A204.1 (cell line): ENCODE data around the gene CALY.
"Not testable (repeated sequence)": the region's sequence is repeated elsewhere in the genome, so short reads cannot be mapped to it uniquely, and the experiment has no call there.

Source experiments
- FAIRE-seq: peaks from 2 replicates; lab custom pipeline; 2012; peaks lifted over from hg19 to GRCh38; lab: Jason Lieb, UNC

The CALY gene

DNA sequence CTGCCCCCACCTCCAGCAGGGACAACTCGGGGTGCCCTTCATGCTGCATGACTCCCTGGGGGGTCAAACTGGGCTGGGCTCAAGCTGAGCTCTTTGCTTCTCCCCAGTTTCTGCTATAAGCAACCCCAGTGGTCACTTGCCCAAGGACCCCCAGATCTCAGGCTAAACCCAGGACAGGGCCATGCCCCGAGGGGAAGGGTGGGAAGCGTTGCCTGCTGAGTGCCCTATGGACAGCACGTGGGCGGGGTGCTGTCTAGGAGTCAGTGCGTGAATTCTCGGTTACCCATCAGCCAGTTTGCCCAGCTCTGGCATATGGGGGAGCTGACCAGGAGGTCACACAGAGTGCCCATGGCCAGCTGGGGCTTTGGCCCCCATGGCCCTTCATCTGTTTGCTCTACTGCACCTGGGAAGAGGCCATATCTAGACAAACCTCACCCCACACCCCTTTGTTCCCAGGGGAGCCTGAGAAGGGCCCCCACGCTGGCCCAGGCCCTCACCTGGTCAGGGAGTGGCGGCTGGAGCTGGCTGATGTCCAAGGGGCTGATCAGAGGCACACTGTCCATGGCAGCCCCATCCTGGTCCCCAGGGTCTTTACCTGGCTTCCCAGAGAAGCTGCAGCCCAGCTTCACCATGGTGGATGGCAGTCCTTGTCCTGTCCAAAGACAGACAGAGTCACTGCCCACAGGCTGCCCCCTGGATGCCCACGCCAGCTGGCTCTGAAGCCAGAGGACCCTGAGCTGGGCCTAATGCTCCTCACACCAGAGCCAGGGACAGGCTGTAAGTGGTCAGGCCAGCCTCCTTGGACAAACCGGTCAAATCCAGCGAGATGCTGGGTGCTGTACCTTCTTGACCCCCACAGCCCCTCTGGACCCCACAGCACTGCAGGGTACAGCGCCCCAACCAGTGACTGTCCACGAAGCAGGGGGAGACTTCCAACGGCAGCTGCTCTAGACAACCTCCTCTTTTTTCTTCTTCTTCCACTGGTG lies 8.0 kb downstream of the CALY start:
- FAIRE-seq = no peak

- FAIRE-seq = no peak
These were observed 8.9 kb downstream of the CALY start for GRCh38 chr10:133327651-133328357.

- no peak for FAIRE-seq
These were observed 9.7 kb downstream of the CALY start for GRCh38 chr10:133326745-133327650.

DNA sequence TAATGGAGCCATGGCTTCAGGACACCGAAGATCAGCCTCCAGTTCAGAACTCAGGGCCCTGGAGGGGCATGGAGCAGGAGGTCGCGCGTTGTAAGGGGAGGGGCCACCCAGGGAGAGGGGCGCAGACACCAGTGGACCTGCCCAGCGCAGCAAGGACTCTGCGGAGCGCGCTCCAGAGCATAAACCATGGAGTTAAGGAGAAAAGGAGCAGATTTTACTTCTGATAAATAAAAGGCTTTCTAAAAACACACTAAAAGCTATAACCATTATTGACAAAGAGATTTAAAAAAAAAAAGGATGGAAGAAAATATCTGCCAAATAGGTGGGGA lies 10.5 kb downstream of the CALY start:
- no peak for FAIRE-seq

DNA sequence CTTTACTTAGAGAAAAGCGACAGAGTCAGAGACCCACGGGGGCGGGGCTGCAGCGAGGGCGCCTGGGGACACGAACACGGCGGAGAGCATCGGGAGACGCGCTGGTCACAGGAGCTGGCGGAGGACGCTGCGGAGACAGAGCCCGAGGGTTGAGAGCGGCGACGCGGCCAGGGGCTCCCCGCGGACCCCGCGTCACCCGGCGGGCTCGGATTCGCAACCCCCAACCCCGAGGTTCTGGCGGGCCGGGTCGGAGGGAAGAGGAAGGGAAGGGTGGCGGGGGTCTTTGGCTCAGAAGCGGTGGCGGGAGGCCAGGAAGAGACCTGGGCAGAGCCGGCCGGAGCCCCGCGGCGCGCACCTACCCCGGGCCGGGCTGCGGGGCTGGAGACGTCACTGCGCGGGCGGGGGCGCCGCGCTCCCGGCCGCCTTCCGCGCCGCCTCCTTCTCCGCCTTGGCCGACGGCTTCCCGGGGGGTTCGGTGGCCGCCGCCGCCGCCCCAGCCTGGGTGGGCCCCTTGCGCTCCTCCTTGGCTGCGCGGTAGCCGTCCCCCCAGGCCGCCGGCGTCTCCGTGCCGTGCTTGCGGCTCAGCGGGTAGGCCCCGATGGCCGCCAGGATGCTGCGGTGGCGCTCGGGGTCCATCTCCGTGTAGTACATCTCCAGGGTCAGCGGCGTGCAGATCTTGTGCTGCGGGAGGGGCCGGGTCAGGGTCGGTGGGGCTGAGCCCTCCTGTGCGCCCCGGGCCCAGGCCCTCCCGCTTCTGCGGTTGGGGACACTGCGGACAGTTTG lies 11.1 kb downstream of the CALY start:
- FAIRE-seq = no peak

DNA sequence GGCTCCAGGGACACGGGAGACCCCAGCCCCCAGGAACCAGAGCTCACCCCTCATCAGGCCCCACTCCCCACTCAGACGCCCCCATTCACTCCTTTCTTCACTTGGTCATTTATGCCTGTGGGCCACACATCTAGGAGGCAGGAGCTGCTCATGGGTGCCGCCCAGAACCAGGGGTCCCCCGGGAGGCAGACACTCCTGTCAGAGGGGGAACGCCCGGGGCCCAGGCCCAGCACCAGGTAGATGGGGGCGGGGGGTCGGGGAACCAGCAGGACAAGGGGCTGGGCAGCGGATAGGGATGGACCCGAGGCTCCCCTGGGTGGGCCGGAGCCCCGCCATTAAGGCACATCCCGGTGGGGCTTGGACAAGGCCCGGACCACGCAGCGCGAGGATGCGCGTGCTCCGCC lies 11.8 kb downstream of the CALY start:
- FAIRE-seq = no peak

GRCh38 chr10:133324198-133324792 lies 12.4 kb downstream of the CALY start:
- FAIRE-seq = no peak

GRCh38 chr10:133322064-133322709 lies 14.5 kb downstream of the CALY start:
- FAIRE-seq = not testable (repeated sequence)

DNA sequence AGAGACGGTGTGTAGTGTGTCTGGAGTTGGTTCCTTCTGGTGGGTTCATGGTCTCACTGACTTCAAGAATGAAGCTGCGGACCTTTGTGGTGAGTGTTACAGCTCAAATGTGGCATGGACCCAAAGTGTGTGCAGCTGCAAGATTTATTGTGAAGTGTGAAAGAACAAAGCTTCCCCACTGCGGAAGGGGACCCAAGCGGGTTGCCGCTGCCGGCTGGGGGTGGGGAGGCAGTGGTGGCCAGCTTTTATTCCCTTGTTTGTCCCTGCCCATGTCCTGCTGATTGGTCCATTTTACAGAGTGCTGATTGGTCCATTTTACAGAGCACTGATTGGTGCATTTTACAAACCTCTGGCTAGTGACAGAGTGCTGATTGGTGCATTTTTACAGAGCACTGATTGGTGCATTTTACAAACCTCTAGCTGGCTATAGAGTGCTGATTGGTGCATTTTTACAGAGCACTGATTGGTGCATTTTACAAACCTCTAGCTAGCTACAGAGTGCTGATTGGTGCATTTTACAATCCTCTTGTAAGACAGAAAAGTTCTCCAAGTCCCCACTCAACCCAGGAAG lies 15.8 kb downstream of the CALY start:
- FAIRE-seq = not testable (repeated sequence)

DNA sequence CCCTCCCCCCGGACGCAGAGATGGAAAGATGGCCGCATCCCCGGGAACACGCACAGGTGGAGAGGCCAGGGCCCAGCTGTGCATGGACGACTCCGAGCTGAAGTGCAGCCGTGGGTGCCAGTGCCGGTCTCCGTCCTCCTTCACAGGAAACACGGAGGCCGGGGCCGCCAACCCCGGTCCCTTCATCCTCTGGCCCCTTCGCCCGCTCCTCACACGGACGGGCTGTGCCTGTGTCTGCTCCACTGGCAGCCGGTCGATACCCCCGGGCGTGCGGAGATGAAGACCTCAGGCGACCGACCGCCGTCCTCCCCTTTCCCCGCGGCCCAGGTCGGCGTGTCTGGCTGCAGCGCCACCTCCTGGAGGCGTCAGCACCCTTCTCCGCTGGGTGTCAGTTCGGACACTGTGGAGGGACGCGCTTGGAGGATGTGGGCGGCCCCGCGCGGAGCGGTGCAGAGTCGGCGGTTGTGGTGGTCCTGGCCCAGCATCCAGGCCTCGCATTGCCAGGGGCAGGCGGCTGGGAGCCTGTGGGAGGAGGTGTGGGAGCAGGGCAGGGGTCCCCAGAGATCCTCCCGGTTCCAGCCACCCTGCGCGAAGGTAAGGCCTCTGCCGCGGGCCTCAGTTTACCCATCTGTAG lies 18.1 kb downstream of the CALY start:
- no peak for FAIRE-seq

DNA sequence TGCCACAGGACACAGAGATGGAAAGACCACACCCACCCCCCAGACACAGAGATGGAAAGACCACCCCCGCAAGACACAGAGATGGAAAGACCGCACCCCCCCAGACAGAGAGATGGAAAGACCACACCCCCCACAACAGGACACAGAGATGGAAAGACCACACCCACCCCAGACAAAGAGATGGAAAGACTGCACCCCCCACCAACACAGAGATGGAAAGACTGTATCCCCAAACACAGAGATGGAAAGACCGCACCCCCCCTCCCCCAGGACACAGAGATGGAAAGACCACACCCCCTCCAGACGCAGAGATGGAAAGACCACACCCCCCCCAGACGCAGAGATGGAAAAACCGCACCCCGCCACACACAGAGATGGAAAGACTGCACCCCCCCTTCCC lies 20.0 kb downstream of the CALY start:
- no peak for FAIRE-seq

- no peak for FAIRE-seq
These were observed 20.4 kb downstream of the CALY start for GRCh38 chr10:133316266-133316665.

- FAIRE-seq = no peak
These were observed 20.8 kb downstream of the CALY start for GRCh38 chr10:133315847-133316246.

DNA sequence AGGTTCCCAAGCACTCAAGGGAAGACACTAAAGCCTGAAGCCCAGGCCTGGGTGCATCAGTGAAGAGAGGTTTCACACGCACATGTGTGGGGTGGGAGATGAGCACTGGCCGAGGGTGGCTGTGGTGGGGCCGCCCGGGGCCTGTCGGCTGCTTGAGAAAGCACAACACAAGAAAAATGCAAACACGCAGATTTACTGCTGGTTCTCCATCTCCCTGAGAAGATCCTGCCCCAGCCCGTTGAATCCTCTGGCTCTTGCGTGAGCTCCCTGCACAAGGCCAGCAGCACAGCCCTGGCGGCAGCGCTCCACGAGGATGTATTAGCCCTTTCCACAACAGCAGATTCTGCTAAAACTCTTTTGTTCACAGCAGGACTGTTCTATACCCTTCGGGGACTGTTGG lies 21.8 kb downstream of the CALY start:
- no peak for FAIRE-seq

- no peak for FAIRE-seq
These were observed 23.5 kb downstream of the CALY start for GRCh38 chr10:133313192-133313591.

DNA sequence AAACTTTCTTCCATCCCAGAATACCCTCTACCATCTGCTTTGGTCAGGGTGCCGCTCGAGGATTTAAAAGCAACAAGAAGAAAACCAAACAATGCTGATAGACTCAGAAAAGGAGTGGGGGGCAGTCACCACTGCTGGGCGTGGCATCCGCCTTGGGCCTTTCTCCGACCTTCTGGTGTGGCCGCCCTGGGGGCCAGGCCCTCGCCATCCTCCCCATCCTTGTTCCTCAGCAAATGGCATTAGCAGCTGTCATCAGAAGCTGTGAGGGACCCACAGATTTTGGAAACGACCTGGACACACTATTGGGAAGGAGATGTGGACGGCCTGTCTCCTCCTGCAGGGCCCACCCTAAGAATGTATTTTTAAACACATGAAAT lies 23.9 kb downstream of the CALY start:
- FAIRE-seq = no peak

- no peak for FAIRE-seq
These were observed 24.5 kb downstream of the CALY start for GRCh38 chr10:133312016-133312768.

- FAIRE-seq = no peak
These were observed 25.1 kb downstream of the CALY start for GRCh38 chr10:133311570-133311969.

DNA sequence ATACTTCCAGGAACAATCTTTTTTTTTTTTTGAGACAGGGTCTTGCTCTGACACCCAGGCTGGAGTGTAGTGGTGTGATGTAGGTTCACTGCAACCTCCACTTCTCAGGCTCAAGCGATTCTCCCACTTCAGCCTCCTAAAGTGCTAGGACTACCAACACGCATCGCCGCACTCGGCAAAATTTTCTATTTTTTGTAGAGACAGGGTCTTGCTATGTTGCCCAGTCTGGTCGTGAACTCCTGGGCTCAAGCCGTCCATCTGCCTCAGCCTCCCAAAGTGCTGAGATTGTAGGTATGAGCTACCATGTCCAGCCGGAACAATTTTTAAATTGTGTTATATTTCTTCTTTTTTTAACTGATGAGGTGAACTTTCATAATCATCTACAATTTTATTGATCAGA lies 25.9 kb downstream of the CALY start:
- no peak for FAIRE-seq
